Superior temporal gyrus (tissue), 1 donor: ENCODE results near the gene CCT2.
A peak's percentile ranks its signal among the peaks of the same experiment; 100 is the strongest.

Experiments used
- DNase-seq: peaks from one replicate; pipeline ENCODE4 v3.0.0-alpha.2; 2016; ENCODE audit errors: extremely low spot score

Gene CCT2

DNA sequence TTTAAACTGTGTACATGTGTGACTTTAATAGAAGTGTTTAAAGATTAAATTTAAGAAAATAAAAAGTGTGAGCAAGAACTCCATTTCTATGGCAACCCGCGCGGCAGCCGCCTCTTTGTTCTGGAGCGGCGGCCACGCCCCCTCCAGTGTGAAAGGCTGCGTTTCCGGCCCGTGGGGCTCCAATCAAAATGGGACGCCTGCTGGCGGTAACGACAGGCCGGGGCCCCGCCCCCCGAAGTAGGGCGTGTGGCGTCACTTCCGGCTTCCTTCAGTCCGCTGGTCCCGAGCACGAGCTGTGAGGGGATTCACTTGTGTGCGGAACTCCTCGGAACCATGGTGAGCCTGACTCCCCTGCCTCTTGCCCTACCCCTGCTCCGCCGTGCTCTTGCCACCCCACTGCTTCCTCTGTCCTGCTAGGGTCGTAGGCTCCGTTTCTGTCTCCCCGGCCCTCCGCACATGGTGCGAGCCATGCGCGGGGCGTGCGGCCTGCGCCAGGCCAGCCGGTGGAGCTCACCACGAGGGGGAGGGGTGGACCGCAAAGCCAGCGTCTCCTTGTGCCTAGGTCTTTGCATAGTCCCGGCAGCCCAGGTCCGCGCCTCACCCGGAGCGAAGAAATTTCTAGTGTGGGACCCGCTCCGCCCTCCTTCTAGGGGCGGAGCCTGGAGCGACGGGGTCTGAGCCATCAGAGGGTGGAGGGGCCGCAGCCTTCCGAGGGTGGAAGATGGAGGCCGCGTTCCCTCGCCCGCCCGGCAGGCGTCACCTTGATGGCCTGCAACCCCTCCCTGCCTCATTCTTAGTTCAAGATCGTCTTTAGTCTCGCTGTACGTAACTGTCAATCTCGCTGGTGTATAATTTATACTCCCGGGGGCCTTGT lies at the start of gene CCT2:
CCT2 (plus strand) TSS at position 271 of the 874 bp plus-strand sequence; CDS start at position 334, 63 bp downstream.
- peak; percentile 99 for DNase-seq

DNA sequence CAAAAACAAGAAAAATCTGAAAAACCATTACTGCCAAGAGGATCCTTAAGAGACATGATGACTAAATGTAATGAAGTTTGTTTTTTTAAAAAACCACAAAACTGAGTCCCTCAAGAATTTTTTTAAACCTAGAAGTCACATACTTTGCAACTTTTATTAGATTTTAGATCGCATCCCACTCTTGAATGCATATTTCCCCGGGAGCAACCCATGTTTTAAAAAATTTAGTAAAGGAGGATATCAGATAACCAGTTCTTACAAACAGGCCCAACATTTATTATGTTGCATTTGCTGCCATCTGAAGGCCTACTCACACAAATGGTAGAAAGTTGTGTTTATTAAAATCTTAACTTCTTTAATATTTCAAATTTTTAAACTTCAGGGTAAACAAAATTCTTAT lies 44.3 kb upstream of the CCT2 start:
- no peak for DNase-seq

DNA sequence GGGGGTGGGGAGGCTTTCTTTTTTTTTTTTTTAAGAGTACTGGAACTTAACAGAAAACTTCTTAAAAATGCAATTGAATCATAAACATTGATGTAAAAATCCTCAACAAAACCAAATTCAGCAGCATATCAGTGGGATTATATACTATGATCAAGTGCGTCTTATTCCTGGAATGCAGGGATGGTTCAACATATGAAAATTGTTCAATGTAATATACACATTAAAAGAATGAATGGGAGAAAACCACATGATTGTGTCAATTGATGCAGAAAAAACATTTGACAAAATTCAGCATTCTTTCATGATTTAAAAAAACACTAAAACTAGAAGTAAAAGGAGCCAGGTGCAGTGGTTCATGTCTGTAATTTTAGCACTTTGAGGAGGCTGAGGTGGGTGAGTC lies 41.2 kb upstream of the CCT2 start:
- DNase-seq = no peak

DNA sequence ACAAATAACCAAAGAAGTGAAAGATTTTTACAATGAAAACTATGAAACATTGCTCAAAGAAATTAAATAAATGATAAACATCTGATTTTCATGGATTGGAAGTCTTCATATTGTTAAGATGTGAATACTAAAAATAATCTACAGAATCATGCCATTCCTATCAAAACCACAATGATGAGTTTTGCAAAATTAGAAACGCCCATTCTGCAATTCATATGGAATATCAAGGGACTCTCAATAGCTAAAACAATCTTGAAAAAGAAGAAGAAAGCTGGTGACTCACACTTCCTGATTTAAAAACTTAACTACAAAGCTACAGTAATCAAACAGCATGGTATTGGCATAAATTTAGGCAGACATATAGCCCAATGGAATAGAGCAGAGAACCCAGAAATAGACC lies 40.2 kb upstream of the CCT2 start:
- no peak for DNase-seq

DNA sequence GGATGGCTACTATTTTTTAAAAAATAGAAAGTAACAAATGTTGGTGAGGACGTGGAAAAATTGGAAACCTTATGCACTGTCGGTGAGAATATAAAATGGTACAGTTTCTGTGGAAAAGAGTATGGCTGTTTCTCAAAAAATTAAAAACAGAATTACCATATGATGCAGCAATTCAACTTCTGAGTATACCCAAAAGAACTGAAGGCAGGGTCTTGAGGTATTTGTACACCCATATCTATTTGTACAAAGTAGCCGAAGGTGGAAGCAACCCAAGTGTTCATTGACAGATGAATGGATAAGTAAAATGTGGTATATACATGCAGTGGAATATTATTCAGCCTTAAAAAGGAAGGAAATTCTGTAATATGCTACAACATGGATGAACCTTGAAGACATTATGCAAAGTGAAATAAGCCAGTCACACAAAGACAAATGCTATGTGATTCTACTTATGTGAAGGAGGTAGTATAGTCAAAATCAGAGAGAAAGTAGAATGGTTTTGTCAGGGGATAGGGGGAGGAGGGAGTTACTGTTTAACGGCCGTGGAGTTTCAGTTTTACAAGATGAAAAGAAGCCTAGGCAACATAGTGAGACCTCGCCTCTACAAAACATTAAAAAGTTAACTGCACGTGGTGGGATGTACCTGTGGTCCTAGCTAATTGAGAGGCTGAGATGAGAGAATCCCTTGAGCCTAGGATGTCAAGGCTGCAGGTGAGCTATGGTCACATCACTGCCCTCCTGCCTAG lies 38.4 kb upstream of the CCT2 start:
- no peak for DNase-seq

DNA sequence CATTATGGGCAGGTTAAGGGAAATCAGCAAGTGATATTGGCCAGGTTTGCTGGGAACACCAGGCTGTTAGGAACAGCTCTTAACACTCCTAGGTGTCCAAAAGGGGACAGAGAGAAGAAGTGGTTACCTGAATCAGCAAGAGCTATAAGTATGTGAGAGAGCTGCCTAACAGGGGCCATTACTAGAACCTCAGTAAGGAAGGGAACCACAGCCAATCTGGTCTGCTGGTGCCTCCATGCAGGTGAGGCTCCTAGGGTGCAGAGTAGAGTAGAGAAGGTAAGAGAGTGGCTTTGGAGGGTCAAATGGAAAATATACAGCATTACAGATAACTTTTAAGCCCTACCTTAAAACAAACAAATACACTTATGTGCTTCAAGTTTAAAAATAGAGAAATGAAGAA lies 36.6 kb upstream of the CCT2 start:
- DNase-seq = no peak

DNA sequence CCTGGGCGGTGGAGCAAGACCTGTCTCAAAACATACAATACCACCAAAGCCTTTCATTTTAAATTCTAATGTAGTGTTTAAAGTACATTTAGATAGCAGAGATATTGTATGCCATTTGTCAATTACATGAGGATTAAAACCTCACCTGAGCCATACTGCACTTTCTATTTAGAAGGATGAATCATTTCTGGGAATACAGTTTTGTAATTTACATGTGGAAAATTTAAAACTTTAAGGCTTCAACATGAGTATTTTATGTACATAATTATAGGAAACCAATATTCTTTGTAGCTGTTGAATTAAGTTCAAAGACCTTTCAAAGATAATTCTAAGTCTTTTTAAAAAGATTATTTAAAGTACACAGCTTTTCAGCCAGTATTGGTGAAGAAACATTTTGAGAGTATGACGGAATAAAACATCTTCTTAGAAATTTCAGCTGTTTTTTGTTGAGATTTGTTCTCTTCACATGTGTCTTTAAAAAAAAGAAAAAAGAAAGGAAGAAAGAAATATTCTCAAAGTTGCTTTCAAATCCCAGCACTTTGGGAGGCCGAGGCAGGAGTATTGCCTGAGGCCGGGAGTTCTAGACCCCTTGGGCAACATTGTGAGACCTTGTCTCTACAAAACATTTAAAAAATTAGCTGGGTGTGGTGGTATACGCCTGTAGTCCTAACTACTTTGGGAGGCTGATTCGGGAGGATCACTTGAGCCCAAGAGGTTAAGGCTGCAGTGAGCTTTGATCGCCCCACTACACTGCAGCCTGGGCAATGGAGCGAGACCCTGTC lies 34.5 kb upstream of the CCT2 start:
- DNase-seq = no peak

DNA sequence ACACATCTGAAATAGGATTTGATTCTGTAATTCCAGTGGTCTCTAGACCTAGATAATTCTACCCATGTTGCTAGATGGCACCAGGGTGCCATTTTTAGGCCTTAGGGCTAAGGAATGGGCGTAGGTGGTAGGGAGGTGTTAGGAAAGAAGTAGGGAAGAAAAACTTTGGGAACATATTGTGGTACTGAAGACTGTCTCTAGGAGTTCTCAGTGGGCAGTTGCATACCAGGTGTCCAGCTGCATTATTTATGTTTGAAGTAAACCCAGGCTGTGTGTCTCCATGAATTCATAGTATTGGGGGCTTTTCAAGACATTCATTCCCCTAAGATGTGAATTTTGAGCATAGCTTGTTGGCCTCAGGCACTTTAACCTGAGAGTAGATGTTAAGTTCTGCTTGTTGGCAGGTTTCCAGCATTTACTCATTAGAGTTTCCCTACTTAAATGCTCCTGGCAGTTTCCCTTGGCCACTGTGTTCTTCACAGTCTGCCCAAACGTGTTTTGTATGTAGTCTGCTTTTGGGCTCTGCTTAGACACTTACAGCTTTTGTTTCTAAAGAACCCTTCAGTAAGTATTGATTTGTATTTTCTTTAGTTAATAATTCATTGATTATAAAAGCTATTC lies 31.5 kb upstream of the CCT2 start:
- peak; percentile 47 for DNase-seq

DNA sequence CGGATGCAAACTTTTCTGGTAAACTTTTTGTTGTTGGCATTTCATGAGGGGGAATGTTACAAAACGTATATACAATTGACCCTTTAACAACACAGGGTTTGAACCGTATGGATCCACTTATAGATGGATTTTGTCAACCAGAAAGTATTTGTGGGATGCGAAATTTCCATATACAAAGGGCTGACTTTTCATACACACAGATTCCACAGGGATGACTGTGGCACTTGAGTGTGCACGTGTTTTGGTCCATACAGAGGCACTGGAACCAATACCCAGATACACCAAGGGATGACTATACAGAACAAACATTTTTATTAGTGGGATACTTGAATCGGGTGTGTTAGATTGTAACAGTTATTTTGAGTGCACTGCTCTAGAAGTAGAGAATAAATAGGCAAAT lies 29.8 kb upstream of the CCT2 start:
- no peak for DNase-seq

DNA sequence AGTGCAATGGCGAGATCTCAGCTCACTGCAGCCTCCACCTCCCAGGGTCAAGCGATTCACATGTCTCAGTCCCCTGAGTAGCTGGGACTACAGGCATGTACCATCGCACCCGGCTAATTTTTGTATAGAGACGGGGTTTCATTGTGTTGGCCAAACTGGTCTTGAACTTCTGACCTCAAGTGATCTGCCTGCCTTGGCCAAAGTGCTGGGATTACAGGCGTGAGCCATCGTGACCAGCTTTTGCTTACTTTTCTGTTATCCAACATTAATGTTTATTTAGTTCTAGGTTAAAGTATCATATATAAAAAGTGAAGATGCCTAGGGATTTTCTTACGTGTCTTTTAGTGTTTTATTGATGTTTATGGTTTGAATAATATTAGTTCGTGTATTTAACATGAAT lies 28.9 kb upstream of the CCT2 start:
- DNase-seq = no peak

DNA sequence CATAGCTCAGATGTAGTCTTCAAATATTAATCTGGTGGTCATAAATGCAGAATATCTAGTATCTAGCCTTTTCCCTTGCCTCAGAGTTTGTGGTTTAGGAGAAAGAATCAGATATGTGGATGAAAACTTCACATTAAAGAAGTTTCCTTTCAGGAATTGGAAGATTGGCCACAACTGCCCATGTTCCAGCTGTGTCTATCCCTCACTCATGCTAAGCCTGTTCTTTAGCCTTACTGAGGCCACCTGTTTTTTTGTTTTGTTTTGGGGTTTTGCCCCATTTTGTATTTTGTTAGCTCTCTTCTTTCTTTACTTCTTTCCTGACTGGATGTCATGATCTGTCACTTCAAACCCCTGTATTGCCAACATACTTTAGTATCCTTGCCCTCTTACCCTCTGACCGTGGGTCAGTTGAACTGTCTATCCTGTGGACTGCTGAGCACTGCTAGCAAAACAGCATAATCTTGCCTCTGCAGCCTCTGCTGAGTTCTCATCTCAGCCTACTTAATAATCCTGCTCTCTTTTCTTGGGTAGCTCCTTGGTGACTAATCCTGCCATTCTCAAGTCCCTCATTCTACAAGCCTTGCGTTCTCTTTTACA lies 22.0 kb upstream of the CCT2 start:
- DNase-seq = no peak

DNA sequence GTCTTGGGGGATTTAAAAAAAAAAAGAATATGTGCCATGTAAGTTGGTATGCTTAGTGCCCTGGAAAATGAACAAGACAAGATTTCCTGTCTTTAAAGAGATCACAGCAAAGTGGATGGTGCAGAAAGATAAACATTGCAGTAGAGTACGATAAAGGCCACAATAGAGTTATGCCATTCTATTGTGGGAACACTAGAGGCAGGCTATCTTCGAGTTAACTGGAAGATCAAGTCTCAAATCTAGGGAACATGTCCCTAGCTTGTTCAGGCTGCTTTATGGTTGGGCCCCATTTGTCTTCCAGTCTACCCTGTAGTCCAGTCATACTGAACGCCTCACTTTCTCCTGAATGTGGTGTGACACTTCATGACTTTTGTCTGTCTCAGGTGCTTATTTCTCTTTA lies 18.7 kb upstream of the CCT2 start:
- no peak for DNase-seq

DNA sequence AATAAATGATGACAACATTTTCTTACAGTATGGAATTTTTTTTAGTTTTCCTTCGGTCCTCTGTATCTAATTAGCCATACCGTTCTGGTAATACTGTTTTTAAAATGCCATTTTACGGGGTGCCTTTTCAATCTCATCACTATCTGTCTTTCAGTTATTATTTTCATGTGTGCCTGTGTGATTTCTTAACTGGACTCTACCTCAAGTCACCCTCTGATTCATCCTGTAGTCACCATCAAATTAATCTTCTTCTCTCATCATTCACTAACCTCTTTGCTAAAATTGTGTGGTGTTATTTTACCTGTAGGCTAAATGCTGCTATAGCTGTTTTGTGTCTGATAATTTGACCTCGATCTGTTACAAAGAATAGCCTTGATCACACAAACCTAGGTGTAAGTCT lies 16.0 kb upstream of the CCT2 start:
- DNase-seq = no peak

DNA sequence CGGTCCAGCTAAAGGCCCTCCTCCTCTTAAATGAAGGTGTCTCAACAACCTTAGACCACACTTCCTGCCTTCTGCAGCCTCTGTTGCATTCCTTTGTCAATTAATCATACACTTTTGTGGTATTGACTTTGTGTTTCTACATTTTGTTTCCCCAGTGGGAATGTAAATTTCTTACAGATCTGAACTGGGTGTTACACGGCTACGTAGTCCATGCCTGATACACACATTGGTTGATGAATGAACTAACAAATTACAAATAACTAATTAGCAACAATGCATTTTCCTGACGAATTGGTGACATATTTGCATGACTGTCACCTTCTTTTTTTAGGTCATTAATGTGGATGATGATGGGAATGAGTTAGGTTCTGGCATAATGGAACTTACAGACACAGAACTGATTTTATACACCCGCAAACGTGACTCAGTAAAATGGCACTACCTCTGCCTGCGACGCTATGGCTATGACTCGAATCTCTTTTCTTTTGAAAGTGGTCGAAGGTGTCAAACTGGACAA lies 15.2 kb upstream of the CCT2 start:
- no peak for DNase-seq

DNA sequence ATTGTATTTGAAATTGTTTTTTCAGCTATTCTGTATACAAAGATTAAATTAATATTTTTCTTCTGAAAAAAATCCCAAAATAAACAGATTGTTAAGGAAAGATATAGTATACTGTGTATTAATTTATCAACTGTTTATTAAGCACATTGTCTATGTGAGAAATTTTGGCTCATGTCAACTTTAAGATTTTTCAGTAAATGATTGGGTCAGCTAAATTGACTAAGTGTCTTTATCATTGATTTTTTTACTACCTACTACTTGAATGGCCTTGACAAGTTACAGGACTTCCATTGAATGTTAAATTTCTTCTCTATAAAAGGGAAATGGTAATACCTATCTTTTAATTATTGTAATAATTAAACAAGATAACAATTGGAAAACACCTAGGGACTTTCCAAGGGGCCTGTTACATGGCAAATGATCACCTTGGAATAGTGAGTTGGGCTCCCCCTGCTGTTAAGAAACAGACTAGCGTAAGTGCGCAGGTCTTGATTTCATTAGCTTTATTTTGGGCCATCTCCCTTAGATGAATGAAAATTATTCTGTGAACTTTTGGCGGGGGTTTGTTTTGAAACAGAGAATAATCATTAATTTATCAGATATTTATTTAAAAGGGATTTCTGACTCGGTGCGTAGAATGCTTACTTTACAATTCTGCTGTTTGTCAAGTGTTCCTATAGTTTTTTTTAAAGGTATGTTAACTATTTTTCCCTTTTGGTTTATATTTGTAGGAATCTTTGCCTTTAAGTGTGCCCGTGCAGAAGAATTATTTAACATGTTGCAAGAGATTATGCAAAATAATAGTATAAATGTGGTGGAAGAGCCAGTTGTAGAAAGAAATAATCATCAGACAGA lies 14.5 kb upstream of the CCT2 start:
- peak; percentile 81 for DNase-seq

DNA sequence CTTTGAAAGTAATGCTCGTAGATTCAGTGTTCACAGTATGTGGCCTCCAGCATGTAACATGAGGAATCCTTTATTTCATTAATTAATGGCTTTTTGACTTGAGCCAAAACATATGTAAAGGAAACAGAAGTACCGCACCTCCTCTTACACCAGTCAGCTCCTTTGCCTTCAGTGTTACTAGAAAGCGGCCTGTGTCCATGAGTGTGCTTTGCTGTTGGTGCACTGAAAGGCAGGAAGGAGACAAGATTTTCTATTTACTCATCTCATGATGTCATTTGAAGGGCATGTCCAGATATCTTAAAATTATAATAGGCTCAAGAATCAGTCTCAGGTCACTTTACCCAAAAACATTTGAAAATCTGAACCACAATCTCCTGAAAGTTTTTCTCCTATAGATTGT lies 9.9 kb upstream of the CCT2 start:
- DNase-seq = no peak

DNA sequence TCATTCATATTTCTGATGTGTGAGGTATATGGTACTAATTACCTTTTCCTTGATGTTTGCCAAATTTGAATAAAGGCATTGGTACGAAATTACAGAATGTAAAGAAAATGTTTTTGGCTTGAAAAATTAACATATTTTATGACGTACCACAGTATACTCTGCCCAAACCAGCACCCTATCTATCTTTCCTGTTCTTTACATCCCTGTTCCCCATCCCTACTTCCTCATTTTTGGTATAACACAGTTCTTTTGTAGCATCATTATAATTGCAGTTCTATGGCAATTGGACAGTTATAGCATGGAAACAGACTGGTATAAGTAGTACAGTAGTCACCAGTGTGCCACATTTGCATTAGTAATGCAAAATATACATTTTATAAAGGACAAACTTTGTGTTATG lies 7.0 kb upstream of the CCT2 start:
- no peak for DNase-seq

DNA sequence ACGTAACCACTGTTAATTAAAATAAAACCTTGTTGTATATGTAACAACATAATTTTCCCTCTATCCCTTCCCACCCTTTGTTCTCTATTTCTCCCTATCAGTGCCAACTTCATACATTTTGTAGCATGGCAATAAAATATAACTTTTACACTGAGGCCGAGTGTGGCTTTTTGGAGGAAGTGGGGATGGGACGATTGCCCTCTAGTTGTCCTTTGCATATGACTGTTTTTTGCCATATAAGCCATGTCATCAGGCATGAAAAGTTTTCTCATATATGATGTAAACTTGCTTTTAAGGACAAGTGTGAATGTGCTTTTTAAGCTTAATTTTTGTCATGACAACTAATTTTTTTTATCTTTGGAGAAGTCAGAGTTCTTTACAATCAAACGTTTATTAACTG lies 6.2 kb upstream of the CCT2 start:
- no peak for DNase-seq

DNA sequence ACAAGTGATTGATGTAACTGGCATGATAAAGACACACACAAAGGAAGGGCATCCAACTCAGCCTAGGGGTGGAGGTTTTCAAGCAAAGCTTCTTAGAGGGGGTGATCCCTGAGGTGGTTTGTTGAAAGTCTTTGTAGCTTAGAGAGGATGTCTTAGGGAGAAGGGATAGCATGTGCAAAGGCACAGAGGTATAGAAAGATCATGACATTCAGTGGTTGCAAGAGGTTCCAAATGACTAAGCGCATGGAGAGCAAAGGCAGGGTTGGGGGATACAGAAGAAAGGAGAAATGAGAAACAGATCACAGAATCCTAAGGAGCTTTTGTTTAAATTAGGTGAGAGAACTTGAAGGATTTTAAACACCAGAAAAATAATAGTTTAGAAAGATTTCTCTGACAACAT lies 5.2 kb upstream of the CCT2 start:
- no peak for DNase-seq

DNA sequence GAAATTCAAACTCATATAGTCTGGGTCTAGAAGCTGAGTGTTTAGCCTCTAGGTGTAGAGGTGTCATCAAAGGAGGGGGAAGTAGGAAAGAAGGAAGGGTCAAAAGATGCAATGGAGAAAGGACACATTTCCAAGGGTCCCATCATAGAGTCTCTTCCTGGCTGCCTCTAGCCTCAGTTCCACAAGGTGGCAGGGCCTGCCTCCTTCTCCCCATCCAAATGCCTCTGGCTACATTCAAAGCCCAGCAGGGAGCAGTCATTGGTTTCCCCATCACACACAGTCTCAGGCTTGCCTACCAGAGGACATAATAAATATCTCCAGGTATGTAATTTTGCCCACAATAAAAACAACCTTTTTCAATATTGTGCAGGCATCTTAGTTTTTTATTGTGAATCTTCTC lies 2.1 kb upstream of the CCT2 start:
- DNase-seq = no peak
